ENCODE results near the gene FCHSD2.

The FCHSD2 gene

DNA sequence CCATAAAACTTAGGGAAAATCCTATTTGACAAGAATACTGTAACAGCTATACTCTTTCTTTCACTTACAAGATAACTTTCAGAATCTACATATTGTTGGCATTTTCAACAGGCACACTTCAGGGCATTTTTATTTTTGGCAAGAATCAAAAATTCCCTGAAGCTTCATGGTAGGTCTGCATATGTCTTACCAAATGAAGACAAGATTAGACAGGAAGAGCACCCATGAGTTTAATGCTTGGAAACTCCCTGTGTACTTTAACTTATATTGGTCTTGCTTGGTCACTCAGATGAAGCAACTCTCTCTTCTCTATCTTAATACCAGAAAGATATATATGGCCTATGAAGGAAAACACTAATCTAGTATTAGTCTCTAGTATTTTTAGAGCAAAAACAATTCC lies 190.2 kb downstream of the FCHSD2 start:
- POLR2A ChIA-PET = interaction anchor here (0.5 kb wide), 1 partner anchor 227 kb away, joined by 5 read pairs; no protein-coding TSS in a partner anchor
- CTCF ChIA-PET = no interaction called here
- no peak overlapping the region for H3K27ac ChIP-seq (ENCODE audit: extremely low read depth, low read depth, low read length)
- H3K36me3 ChIP-seq (ENCODE audit: control insufficient read depth in 2 of 2, insufficient read depth in 1 of 2, low read length in 2 of 2) = no peaks in the 10 kb centered on the region
- no peaks in the 10 kb centered on the region for H3K9me3 ChIP-seq (ENCODE audit: control insufficient read depth, insufficient read depth, low read depth, low read length)
- no peak for TF ChIP-seq ZNF292 (tag by site-specific recombination; IDR thresholded peaks at IDR 0.05; ENCODE audit: borderline replicate concordance, low read depth)
- TF ChIP-seq IKZF3 (tag by site-specific recombination; IDR thresholded peaks at IDR 0.05) = no peak
- TF ChIP-seq, protein P1, sequence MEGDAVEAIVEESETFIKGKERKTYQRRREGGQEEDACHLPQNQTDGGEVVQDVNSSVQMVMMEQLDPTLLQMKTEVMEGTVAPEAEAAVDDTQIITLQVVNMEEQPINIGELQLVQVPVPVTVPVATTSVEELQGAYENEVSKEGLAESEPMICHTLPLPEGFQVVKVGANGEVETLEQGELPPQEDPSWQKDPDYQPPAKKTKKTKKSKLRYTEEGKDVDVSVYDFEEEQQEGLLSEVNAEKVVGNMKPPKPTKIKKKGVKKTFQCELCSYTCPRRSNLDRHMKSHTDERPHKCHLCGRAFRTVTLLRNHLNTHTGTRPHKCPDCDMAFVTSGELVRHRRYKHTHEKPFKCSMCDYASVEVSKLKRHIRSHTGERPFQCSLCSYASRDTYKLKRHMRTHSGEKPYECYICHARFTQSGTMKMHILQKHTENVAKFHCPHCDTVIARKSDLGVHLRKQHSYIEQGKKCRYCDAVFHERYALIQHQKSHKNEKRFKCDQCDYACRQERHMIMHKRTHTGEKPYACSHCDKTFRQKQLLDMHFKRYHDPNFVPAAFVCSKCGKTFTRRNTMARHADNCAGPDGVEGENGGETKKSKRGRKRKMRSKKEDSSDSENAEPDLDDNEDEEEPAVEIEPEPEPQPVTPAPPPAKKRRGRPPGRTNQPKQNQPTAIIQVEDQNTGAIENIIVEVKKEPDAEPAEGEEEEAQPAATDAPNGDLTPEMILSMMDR (tag by site-specific recombination; IDR thresholded peaks at IDR 0.05) = no peak
- TF ChIP-seq, protein P2, sequence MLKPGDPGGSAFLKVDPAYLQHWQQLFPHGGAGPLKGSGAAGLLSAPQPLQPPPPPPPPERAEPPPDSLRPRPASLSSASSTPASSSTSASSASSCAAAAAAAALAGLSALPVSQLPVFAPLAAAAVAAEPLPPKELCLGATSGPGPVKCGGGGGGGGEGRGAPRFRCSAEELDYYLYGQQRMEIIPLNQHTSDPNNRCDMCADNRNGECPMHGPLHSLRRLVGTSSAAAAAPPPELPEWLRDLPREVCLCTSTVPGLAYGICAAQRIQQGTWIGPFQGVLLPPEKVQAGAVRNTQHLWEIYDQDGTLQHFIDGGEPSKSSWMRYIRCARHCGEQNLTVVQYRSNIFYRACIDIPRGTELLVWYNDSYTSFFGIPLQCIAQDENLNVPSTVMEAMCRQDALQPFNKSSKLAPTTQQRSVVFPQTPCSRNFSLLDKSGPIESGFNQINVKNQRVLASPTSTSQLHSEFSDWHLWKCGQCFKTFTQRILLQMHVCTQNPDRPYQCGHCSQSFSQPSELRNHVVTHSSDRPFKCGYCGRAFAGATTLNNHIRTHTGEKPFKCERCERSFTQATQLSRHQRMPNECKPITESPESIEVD (tag by site-specific recombination; IDR thresholded peaks at IDR 0.05) = no peak
- TF ChIP-seq, protein P3, sequence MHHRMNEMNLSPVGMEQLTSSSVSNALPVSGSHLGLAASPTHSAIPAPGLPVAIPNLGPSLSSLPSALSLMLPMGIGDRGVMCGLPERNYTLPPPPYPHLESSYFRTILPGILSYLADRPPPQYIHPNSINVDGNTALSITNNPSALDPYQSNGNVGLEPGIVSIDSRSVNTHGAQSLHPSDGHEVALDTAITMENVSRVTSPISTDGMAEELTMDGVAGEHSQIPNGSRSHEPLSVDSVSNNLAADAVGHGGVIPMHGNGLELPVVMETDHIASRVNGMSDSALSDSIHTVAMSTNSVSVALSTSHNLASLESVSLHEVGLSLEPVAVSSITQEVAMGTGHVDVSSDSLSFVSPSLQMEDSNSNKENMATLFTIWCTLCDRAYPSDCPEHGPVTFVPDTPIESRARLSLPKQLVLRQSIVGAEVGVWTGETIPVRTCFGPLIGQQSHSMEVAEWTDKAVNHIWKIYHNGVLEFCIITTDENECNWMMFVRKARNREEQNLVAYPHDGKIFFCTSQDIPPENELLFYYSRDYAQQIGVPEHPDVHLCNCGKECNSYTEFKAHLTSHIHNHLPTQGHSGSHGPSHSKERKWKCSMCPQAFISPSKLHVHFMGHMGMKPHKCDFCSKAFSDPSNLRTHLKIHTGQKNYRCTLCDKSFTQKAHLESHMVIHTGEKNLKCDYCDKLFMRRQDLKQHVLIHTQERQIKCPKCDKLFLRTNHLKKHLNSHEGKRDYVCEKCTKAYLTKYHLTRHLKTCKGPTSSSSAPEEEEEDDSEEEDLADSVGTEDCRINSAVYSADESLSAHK (tag by site-specific recombination; IDR thresholded peaks at IDR 0.05) = no peak
- no peak for TF ChIP-seq ZNF768 (tag by site-specific recombination; IDR thresholded peaks at IDR 0.05)
- no peak for TF ChIP-seq SP7 (tag by site-specific recombination; IDR thresholded peaks at IDR 0.05)
- TF ChIP-seq ZNF10 (tag by site-specific recombination; IDR thresholded peaks at IDR 0.05) = no peak
- no peak for TF ChIP-seq YY2 (tag by site-specific recombination; IDR thresholded peaks at IDR 0.05)
- no peak for TF ChIP-seq FEZF1 (tag by site-specific recombination; IDR thresholded peaks at IDR 0.05)
- no peak for TF ChIP-seq ZNF544 (tag by site-specific recombination; IDR thresholded peaks at IDR 0.05)
- TF ChIP-seq ZNF423 (tag by site-specific recombination; IDR thresholded peaks at IDR 0.05) = no peak
- TF ChIP-seq, protein P4, sequence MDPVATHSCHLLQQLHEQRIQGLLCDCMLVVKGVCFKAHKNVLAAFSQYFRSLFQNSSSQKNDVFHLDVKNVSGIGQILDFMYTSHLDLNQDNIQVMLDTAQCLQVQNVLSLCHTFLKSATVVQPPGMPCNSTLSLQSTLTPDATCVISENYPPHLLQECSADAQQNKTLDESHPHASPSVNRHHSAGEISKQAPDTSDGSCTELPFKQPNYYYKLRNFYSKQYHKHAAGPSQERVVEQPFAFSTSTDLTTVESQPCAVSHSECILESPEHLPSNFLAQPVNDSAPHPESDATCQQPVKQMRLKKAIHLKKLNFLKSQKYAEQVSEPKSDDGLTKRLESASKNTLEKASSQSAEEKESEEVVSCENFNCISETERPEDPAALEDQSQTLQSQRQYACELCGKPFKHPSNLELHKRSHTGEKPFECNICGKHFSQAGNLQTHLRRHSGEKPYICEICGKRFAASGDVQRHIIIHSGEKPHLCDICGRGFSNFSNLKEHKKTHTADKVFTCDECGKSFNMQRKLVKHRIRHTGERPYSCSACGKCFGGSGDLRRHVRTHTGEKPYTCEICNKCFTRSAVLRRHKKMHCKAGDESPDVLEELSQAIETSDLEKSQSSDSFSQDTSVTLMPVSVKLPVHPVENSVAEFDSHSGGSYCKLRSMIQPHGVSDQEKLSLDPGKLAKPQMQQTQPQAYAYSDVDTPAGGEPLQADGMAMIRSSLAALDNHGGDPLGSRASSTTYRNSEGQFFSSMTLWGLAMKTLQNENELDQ (tag by site-specific recombination; IDR thresholded peaks at IDR 0.05; ENCODE audit: low read depth) = no peak
- no peak for TF ChIP-seq OSR2 (tag by site-specific recombination; IDR thresholded peaks at IDR 0.05)
- no peak for TF ChIP-seq SP2 (tag by site-specific recombination; IDR thresholded peaks at IDR 0.05)
- TF ChIP-seq ZNF549 (tag by site-specific recombination; IDR thresholded peaks at IDR 0.05) = no peak
- no peak for TF ChIP-seq ZSCAN16 (tag by site-specific recombination; IDR thresholded peaks at IDR 0.05)
- TF ChIP-seq ZNF391 (tag by site-specific recombination; IDR thresholded peaks at IDR 0.05; ENCODE audit: borderline replicate concordance, low read depth) = no peak
- TF ChIP-seq ZNF394 (tag by site-specific recombination; IDR thresholded peaks at IDR 0.05; ENCODE audit: borderline replicate concordance) = no peak
- no peak overlapping the region for H3K4me3 ChIP-seq (ENCODE audit: low read depth, low read length)
- no peaks in the 10 kb centered on the region for H3K4me1 ChIP-seq (ENCODE audit: control insufficient read depth, insufficient read depth, low read length)

Measured in HEK293 (cell line).